ENCODE results near the gene C1orf56.

C1orf56 gene

GRCh38 chr1:151036356-151036755 is 11.2 kb upstream of the C1orf56 start, which contains the start of gene BNIPL:
TSS of gene BNIPL (plus strand) at chr1:151036586. CDS start at chr1:151036726, 140 bp downstream.
- DNase-seq (ENCODE audit: low spot score) = peak; percentile 32
- ChIA-PET CTCF (interaction anchor here (0.7 to 1.2 kb wide), 4 partner anchors 9 to 135 kb away, joined by 4 to 8 read pairs (median 5); no protein-coding TSS in a partner anchor), POLR2A (ENCODE audit: low non-redundant PET) (no interaction called here)
- H3K27ac ChIP-seq = no peak within 1 kb of the TSS
- no peak for TF ChIP-seq CTCF (conservative IDR thresholded peaks at IDR 0.05; ENCODE audit: low read depth)

DNA sequence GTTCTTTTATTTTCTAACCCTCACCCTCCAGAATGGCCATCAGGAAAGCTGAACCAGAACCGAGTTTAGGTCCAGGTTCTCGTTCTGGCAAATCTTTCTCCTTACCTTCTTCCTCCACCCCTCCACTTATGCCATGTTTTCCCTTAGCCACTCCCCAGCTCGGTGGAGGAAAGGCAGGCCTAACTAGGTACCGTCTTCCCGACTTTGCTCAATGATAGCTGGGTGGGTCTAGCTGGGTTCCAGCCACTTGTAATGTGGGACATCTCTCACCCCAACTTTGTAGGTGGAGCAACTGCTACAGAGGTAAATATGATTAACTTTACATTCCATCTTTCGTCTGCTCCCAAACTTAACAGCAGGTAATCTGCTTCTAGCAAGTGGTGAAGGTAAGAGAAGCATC is 10.5 kb upstream of the C1orf56 start:
- POLR2A ChIA-PET (ENCODE audit: low non-redundant PET) = no interaction called here

DNA sequence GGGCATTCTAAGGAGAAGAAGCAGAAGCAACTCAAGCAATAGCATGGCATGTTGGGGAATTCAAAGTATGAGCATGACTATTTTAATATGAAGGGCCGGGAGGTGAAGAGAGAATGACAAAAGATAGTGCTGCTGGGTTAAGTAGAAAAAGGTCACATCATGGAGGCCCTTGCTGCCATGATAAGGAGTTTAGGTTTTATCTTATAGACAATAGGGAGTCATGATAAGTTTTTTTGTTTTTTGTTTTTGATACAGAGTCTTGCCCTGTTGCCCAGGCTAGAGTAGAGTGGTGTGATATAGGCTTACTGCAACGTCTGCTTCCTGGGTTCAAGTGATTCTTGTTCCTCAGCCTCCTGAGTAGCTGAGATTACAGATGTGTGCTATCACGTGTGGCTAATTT is 8.0 kb upstream of the C1orf56 start:
- CTCF ChIA-PET = interaction anchor here (0.6 to 0.8 kb wide), 3 partner anchors 9 to 79 kb away, joined by 3 to 8 read pairs (median 4); no protein-coding TSS in a partner anchor
- TF ChIP-seq CTCF (conservative IDR thresholded peaks at IDR 0.05; ENCODE audit: low read depth) = no peak
- no peak overlapping the region for H3K27ac ChIP-seq
- no peak for DNase-seq (ENCODE audit: low spot score)
- POLR2A ChIA-PET (ENCODE audit: low non-redundant PET) = no interaction called here

More for the DNA sequence above, 10.5 kb upstream of the C1orf56 start:
- CTCF ChIA-PET = interaction anchor here (1.0 to 1.2 kb wide), 3 partner anchors 9 to 12 kb away, joined by 3 to 8 read pairs (median 4); partner anchors contain the start of gene C1orf56
- DNase-seq (ENCODE audit: low spot score) = no peak
- no peak for TF ChIP-seq CTCF (conservative IDR thresholded peaks at IDR 0.05; ENCODE audit: low read depth)
- H3K27ac ChIP-seq = no peak overlapping the region

DNA sequence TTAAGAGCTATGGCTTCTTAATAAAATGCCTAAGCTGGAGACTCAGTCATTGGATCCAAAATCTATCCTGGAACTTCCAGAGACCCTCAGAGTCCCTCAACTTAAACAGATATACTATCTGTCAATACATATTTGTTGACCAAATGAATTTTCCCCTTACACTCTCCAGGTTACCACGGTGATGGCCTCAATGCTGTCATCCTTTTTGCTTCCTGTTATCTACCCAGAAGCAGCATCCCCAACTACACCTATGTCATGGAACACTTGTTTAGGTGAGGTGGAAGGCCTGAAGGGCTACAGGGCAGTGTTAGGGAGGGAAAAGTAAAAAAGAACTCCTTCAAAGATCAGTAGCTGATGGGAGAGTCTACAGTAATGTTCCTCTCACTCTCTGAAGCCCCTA is 4.4 kb upstream of the C1orf56 start:
- POLR2A ChIA-PET (ENCODE audit: low non-redundant PET) = interaction anchor here (0.6 kb wide), 1 partner anchor 28 kb away, joined by 3 read pairs; no protein-coding TSS in a partner anchor
- no peak for DNase-seq (ENCODE audit: low spot score)
- no peak overlapping the region for H3K27ac ChIP-seq
- TF ChIP-seq CTCF (conservative IDR thresholded peaks at IDR 0.05; ENCODE audit: low read depth) = no peak
- CTCF ChIA-PET = interaction anchor here (1.0 kb wide), 1 partner anchor 12 kb away, joined by 3 read pairs; no protein-coding TSS in a partner anchor

DNA sequence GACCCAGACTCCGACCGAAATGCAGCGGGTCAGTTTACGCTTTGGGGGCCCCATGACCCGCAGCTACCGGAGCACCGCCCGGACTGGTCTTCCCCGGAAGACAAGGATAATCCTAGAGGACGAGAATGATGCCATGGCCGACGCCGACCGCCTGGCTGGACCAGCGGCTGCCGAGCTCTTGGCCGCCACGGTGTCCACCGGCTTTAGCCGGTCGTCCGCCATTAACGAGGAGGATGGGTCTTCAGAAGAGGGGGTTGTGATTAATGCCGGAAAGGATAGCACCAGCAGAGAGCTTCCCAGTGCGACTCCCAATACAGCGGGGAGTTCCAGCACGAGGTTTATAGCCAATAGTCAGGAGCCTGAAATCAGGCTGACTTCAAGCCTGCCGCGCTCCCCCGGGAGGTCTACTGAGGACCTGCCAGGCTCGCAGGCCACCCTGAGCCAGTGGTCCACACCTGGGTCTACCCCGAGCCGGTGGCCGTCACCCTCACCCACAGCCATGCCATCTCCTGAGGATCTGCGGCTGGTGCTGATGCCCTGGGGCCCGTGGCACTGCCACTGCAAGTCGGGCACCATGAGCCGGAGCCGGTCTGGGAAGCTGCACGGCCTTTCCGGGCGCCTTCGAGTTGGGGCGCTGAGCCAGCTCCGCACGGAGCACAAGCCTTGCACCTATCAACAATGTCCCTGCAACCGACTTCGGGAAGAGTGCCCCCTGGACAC is 534 bp downstream of the C1orf56 start:
- ChIA-PET POLR2A (ENCODE audit: low non-redundant PET) (interaction anchor here (1.5 kb wide), 1 partner anchor 10 kb away, joined by 7 read pairs; no protein-coding TSS in a partner anchor), CTCF (interaction anchor here (0.5 to 2.5 kb wide), 7 partner anchors 8 to 52 kb away, joined by 3 to 9 read pairs (median 4); partner anchors contain the start of genes CDC42SE1, GABPB2 and MLLT11)
- DNase-seq (ENCODE audit: low spot score) = peak; percentile 48
- no peak; the same call in 1 of the 2 replicates for TF ChIP-seq CTCF (conservative IDR thresholded peaks at IDR 0.05; ENCODE audit: low read depth)
- peak overlapping the region; percentile 87 for H3K27ac ChIP-seq

GRCh38 chr1:151048645-151049032 is 1.1 kb downstream of the C1orf56 start:
- POLR2A ChIA-PET (ENCODE audit: low non-redundant PET) = interaction anchor here (0.7 to 1.5 kb wide), 2 partner anchors 10 to 108 kb away, joined by 5 to 7 read pairs; partner anchors contain the start of gene TNFAIP8L2
- CTCF ChIA-PET = interaction anchor here (1.0 to 2.5 kb wide), 3 partner anchors 11 to 53 kb away, joined by 3 to 9 read pairs (median 8); partner anchors contain the start of genes CDC42SE1, GABPB2 and MLLT11

More at GRCh38 chr1:151048645-151049032, 1.1 kb downstream of the C1orf56 start:
- TF ChIP-seq CTCF (conservative IDR thresholded peaks at IDR 0.05; ENCODE audit: low read depth) = no peak
- H3K27ac ChIP-seq = peak overlapping the region; percentile 87
- DNase-seq (ENCODE audit: low spot score) = no peak

All from RWPE1 (cell line).